Mesendoderm (in vitro differentiated cells): Measurements from ENCODE around the gene CXCL14.

Experiments used
- DNase-seq: peaks from one replicate; pipeline ENCODE4 v3.0.0; 2013
- H2AK5ac ChIP-seq: 2 replicates; pipeline ENCODE4 v1.6.1; 2013; ENCODE audit warnings: low read length, inconsistent platforms
- H2BK120ac ChIP-seq: 2 replicates; pipeline ENCODE4 v1.6.1; 2013; ENCODE audit warnings: low read depth, mild to moderate bottlenecking, low read length, moderate library complexity, mixed read lengths
- H2BK15ac ChIP-seq: replicated peaks from 2 replicates; pipeline ENCODE4 v1.6.1; 2013; ENCODE audit warnings: low read depth, mild to moderate bottlenecking, moderate library complexity
- H2BK5ac ChIP-seq: 2 replicates; pipeline ENCODE4 v1.6.1; 2013; ENCODE audit warnings: low read length, inconsistent platforms
- H3K18ac ChIP-seq: 2 replicates; pipeline ENCODE4 v1.6.1; 2013; ENCODE audit warnings: mild to moderate bottlenecking, low read length, mixed read lengths
- H3K23ac ChIP-seq: one replicate; pipeline ENCODE4 v1.6.1; 2013; ENCODE audit warnings: low read length
- H3K27ac ChIP-seq: 2 replicates; pipeline ENCODE4 v1.5.1; 2013; ENCODE audit warnings: low read depth, mild to moderate bottlenecking, inconsistent platforms, low read length, moderate library complexity
- H3K27me3 ChIP-seq: 2 replicates; pipeline ENCODE4 v1.6.1; 2013; ENCODE audit warnings: low read length, control low read depth, mild to moderate bottlenecking, inconsistent platforms; ENCODE audit not compliant: insufficient read depth, poor library complexity
- H3K36me3 ChIP-seq: 2 replicates; pipeline ENCODE4 v1.6.1; 2013; ENCODE audit warnings: low read length, inconsistent platforms; ENCODE audit not compliant: control insufficient read depth, insufficient read depth
- H3K4ac ChIP-seq: one replicate; pipeline ENCODE4 v1.6.1; 2013; ENCODE audit warnings: low read depth, mild to moderate bottlenecking, low read length, moderate library complexity
- H3K4me1 ChIP-seq: 2 replicates; pipeline ENCODE4 v1.6.1; 2013; ENCODE audit warnings: low read depth, low read length, inconsistent platforms; ENCODE audit not compliant: control insufficient read depth
- H3K4me2 ChIP-seq: 2 replicates; pipeline ENCODE4 v1.6.1; 2013; ENCODE audit warnings: low read length
- H3K4me3 ChIP-seq: 2 replicates; pipeline ENCODE4 v1.5.1; 2013; ENCODE audit warnings: mild to moderate bottlenecking, low read length
- H3K56ac ChIP-seq: one replicate; pipeline ENCODE4 v1.6.1; 2013; ENCODE audit warnings: low read length
- H3K79me1 ChIP-seq: 2 replicates; pipeline ENCODE4 v1.6.1; 2013; ENCODE audit warnings: low read length, inconsistent platforms
- H3K79me2 ChIP-seq: 2 replicates; pipeline ENCODE4 v1.6.1; 2013; ENCODE audit warnings: mild to moderate bottlenecking, low read length; ENCODE audit not compliant: control insufficient read depth, insufficient read depth
- H3K9ac ChIP-seq: 2 replicates; pipeline ENCODE4 v1.6.1; 2013; ENCODE audit warnings: low read length, inconsistent platforms
- H4K5ac ChIP-seq: one replicate; pipeline ENCODE4 v1.6.1; 2013; ENCODE audit warnings: low read length
- H4K8ac ChIP-seq: one replicate; pipeline ENCODE4 v1.6.1; 2013; ENCODE audit warnings: low read depth, mild to moderate bottlenecking, control low read depth, low read length, moderate library complexity
- WGBS: extraction: QIAGEN DNeasy Blood & Tissue Kit; methylation state at CpG from one replicate; pipeline ENCODE4 v1.1.7; 2013; ENCODE audit warnings: low lambda C conversion rate, missing lambda C conversion rate; ENCODE audit not compliant: insufficient coverage; ENCODE audit errors: extremely low coverage; 5-methylcytosine and 5-hydroxymethylcytosine counted together

Gene CXCL14

GRCh38 chr5:135623186-135623715 lies 44.5 kb upstream of the CXCL14 start:
- no peak overlapping the region for H3K4me2 ChIP-seq
- H2AK5ac ChIP-seq: no peak overlapping the region
- no peak overlapping the region for H3K4me3 ChIP-seq
- no peak overlapping the region for H3K9ac ChIP-seq
- H3K56ac ChIP-seq: no peak overlapping the region
- H3K27me3 ChIP-seq: no peaks in the 10 kb centered on the region
- no peak overlapping the region for H3K27ac ChIP-seq
- DNase-seq: no peak
- H2BK5ac ChIP-seq: no peak overlapping the region
- no peaks in the 10 kb centered on the region for H3K4me1 ChIP-seq
- H3K4ac ChIP-seq: no peak overlapping the region
- H3K23ac ChIP-seq: no peak overlapping the region
- H4K5ac ChIP-seq: no peak overlapping the region
- H3K36me3 ChIP-seq: no peaks in the 10 kb centered on the region
- no peak overlapping the region for H2BK15ac ChIP-seq
- no peak overlapping the region for H4K8ac ChIP-seq
- no peaks in the 10 kb centered on the region for H3K79me2 ChIP-seq
- WGBS: no CpG with 5 or more reads among the region's 2 CpGs
- no peak overlapping the region for H3K18ac ChIP-seq
- H2BK120ac ChIP-seq: no peak overlapping the region
- no peaks in the 10 kb centered on the region for H3K79me1 ChIP-seq

- no CpG with 5 or more reads among the region's 4 CpGs for WGBS
- no peak overlapping the region for H4K8ac ChIP-seq
- H2BK120ac ChIP-seq: no peak overlapping the region
- no peaks in the 10 kb centered on the region for H3K79me1 ChIP-seq
- no peak overlapping the region for H2AK5ac ChIP-seq
- H3K4me2 ChIP-seq: no peak overlapping the region
- no peak overlapping the region for H3K56ac ChIP-seq
- H3K36me3 ChIP-seq: no peaks in the 10 kb centered on the region
- no peak overlapping the region for H3K23ac ChIP-seq
- H4K5ac ChIP-seq: no peak overlapping the region
- H3K27ac ChIP-seq: no peak overlapping the region
- H3K9ac ChIP-seq: no peak overlapping the region
- no peak overlapping the region for H2BK5ac ChIP-seq
- no peaks in the 10 kb centered on the region for H3K4me1 ChIP-seq
- H3K18ac ChIP-seq: no peak overlapping the region
- no peak overlapping the region for H2BK15ac ChIP-seq
- no peaks in the 10 kb centered on the region for H3K27me3 ChIP-seq
- DNase-seq: peak; percentile 44
- H3K4me3 ChIP-seq: no peak overlapping the region
- no peaks in the 10 kb centered on the region for H3K79me2 ChIP-seq
- no peak overlapping the region for H3K4ac ChIP-seq
Measured at GRCh38 chr5:135615581-135616260, 36.9 kb upstream of the CXCL14 start.

GRCh38 chr5:135615171-135615570 lies 36.4 kb upstream of the CXCL14 start:
- no peaks in the 10 kb centered on the region for H3K27me3 ChIP-seq
- WGBS: no CpG with 5 or more reads among the region's 1 CpG

GRCh38 chr5:135609981-135610380 lies 31.2 kb upstream of the CXCL14 start:
- Histone ChIP-seq H2BK15ac (no peak overlapping the region), H4K5ac (no peak overlapping the region), H3K56ac (no peak overlapping the region), H3K9ac (no peak overlapping the region), H2AK5ac (no peak overlapping the region), H3K4ac (no peak overlapping the region), H3K79me1 (no peaks in the 10 kb centered on the region), H3K4me1 (no peaks in the 10 kb centered on the region), H2BK5ac (no peak overlapping the region), H3K27ac (no peak overlapping the region), H3K4me2 (no peak overlapping the region), H3K27me3 (no peaks in the 10 kb centered on the region), H4K8ac (no peak overlapping the region), H3K79me2 (no peaks in the 10 kb centered on the region), H3K23ac (no peak overlapping the region), H2BK120ac (no peak overlapping the region), H3K36me3 (no peaks in the 10 kb centered on the region), H3K18ac (no peak overlapping the region), H3K4me3 (no peak overlapping the region)
- WGBS: no CpG with 5 or more reads among the region's 4 CpGs
- no peak for DNase-seq

More at GRCh38 chr5:135615171-135615570, 36.4 kb upstream of the CXCL14 start:
- no peak overlapping the region for H3K4ac ChIP-seq
- H2AK5ac ChIP-seq: no peak overlapping the region
- DNase-seq: no peak
- no peak overlapping the region for H4K5ac ChIP-seq
- no peak overlapping the region for H3K4me2 ChIP-seq
- H3K79me2 ChIP-seq: no peaks in the 10 kb centered on the region
- H3K9ac ChIP-seq: no peak overlapping the region
- H3K4me3 ChIP-seq: no peak overlapping the region
- no peak overlapping the region for H2BK15ac ChIP-seq
- H3K18ac ChIP-seq: no peak overlapping the region
- no peaks in the 10 kb centered on the region for H3K4me1 ChIP-seq
- H3K79me1 ChIP-seq: no peaks in the 10 kb centered on the region
- H3K36me3 ChIP-seq: no peaks in the 10 kb centered on the region
- no peak overlapping the region for H2BK120ac ChIP-seq
- H3K27ac ChIP-seq: no peak overlapping the region
- no peak overlapping the region for H3K23ac ChIP-seq
- H2BK5ac ChIP-seq: no peak overlapping the region
- H3K56ac ChIP-seq: no peak overlapping the region
- H4K8ac ChIP-seq: no peak overlapping the region

GRCh38 chr5:135608761-135609443 lies 30.1 kb upstream of the CXCL14 start:
- no peak for DNase-seq
- no CpG with 5 or more reads among the region's 4 CpGs for WGBS

More at GRCh38 chr5:135608761-135609443, 30.1 kb upstream of the CXCL14 start:
- no peaks in the 10 kb centered on the region for H3K79me2 ChIP-seq
- H3K27me3 ChIP-seq: no peaks in the 10 kb centered on the region
- no peak overlapping the region for H3K18ac ChIP-seq
- H2BK15ac ChIP-seq: no peak overlapping the region
- no peak overlapping the region for H3K4ac ChIP-seq
- H3K4me2 ChIP-seq: no peak overlapping the region
- H3K56ac ChIP-seq: no peak overlapping the region
- no peak overlapping the region for H4K5ac ChIP-seq
- no peak overlapping the region for H3K27ac ChIP-seq
- no peak overlapping the region for H3K4me3 ChIP-seq
- H3K4me1 ChIP-seq: no peaks in the 10 kb centered on the region
- no peak overlapping the region for H2AK5ac ChIP-seq
- H3K9ac ChIP-seq: no peak overlapping the region
- no peaks in the 10 kb centered on the region for H3K79me1 ChIP-seq
- no peak overlapping the region for H2BK120ac ChIP-seq
- no peaks in the 10 kb centered on the region for H3K36me3 ChIP-seq
- H3K23ac ChIP-seq: no peak overlapping the region
- no peak overlapping the region for H4K8ac ChIP-seq
- no peak overlapping the region for H2BK5ac ChIP-seq
